Measurements from ENCODE around the gene GALNT2. TPM values are rescaled to one million over a fixed set of nuclear protein-coding genes. Genes with fewer than 3 reads are reported as not detected.

GALNT2 gene
- total and polyA plus RNA-seq, 2 donors (not counting 1 experiment from before 2014, with no cell fraction given) = 19.0 to 184 TPM

DNA sequence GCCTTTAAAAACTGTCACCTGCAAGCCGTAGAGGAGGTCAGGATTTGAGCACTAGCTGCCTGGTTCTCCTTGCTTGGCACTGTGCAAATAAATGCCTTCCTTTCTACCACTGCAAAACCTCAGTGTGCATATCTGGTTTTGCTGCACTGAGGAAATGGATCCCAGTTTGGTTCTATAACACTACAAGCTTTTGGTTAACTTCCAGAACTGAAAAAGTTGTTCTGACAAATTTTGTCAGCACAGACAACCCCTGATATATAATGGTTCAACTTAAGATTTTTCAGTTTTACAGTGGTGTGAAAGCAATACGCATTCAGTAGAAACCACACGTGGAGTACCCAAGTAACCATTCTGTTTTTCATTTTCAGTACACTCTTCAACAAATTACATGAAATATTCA lies 29.8 kb upstream of the GALNT2 start:
- POLR2A ChIA-PET = no interaction called here
- Mint-ChIP-seq H3K27ac (no peak overlapping the region), H3K4me1 (no peaks in the 10 kb centered on the region), H3K4me3 (no peak overlapping the region), H3K9me3 (ENCODE audit: insufficient read depth) (peaks cover 6% of the 10 kb centered on the region), H3K27me3 (peaks cover under 1% of the 10 kb centered on the region)
- Histone ChIP-seq H3K9me3 (ENCODE audit: control extremely low read depth in 1 of 3, control insufficient read depth in 2 of 3, insufficient read depth in 1 of 3, low read length in 2 of 3) (peaks cover 0 to 12% (median 5%) of the 10 kb centered on the region in 3 donors), H3K27ac (ENCODE audit: low read length in 2 of 2) (no peak overlapping the region), H3K27me3 (replicated peaks in 1 of 4; ENCODE audit: control extremely low read depth in 1 of 4, control insufficient read depth in 3 of 4, insufficient read depth in 4 of 4, low read length in 3 of 4) (no peaks in the 10 kb centered on the region), H3K36me3 (replicated peaks in 1 of 2; ENCODE audit: control extremely low read depth in 1 of 2, control insufficient read depth in 1 of 2, extremely low read depth in 1 of 2, insufficient read depth in 2 of 2, low read length in 1 of 2) (no peaks in the 10 kb centered on the region), H3K4me2 (replicated peaks; ENCODE audit: low read depth, low read length, poor library complexity, severe bottlenecking) (no peak overlapping the region), H3K4me3 (ENCODE audit: control extremely low read depth in 1 of 5, extremely low read depth in 1 of 5, insufficient read depth in 1 of 5, low read depth in 2 of 5, low read length in 4 of 5) (no peak overlapping the region), H3K9ac (ENCODE audit: low read length) (no peak overlapping the region), H4K20me1 (ENCODE audit: control insufficient read depth, insufficient read depth, low read length, poor library complexity, severe bottlenecking) (no peaks in the 10 kb centered on the region), H2AFZ (ENCODE audit: insufficient read depth, low read depth, low read length, poor library complexity, severe bottlenecking) (no peak overlapping the region), H3K79me2 (ENCODE audit: control insufficient read depth, insufficient read depth, low read length) (no peaks in the 10 kb centered on the region), H3K4me1 (ENCODE audit: control insufficient read depth in 2 of 2, insufficient read depth in 2 of 2, low read length in 2 of 2) (no peaks in the 10 kb centered on the region)
- DNase-seq (no peak), ATAC-seq (ENCODE audit: low read depth) (no peak)
- TF ChIP-seq, protein P1, sequence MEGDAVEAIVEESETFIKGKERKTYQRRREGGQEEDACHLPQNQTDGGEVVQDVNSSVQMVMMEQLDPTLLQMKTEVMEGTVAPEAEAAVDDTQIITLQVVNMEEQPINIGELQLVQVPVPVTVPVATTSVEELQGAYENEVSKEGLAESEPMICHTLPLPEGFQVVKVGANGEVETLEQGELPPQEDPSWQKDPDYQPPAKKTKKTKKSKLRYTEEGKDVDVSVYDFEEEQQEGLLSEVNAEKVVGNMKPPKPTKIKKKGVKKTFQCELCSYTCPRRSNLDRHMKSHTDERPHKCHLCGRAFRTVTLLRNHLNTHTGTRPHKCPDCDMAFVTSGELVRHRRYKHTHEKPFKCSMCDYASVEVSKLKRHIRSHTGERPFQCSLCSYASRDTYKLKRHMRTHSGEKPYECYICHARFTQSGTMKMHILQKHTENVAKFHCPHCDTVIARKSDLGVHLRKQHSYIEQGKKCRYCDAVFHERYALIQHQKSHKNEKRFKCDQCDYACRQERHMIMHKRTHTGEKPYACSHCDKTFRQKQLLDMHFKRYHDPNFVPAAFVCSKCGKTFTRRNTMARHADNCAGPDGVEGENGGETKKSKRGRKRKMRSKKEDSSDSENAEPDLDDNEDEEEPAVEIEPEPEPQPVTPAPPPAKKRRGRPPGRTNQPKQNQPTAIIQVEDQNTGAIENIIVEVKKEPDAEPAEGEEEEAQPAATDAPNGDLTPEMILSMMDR (IDR thresholded peaks at IDR 0.05) = no peak
- no peak for TF ChIP-seq EZH2 (IDR thresholded peaks at IDR 0.05; ENCODE audit: borderline replicate concordance, insufficient read depth, low read depth, low read length, poor library complexity, severe bottlenecking)
- WGBS (ENCODE audit: insufficient coverage) = 50% methylated on average over 1 of the region's 3 CpGs
- CTCF ChIA-PET = no interaction called here
- intact Hi-C loops (cut with micrococcal nuclease) = no loop called here

DNA sequence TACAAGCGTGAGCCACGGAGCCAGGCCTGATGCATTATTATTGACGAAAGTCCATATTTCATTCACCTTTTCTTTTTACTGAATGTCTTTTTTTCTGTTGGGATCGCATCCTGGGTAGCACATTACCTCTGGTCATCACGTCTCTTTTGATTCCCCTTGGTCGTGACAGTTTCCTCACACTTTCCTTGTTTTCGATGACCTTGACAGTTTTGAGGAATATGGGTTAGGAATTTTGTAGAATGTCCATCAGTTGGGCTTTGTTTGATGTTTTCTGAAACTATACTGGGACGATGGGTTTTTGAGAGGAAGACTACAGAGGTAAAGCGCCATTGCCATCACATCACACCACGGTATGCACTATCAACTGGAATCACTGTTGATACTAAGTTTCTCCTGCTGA lies 26.6 kb upstream of the GALNT2 start:
- CTCF ChIA-PET = no interaction called here
- Mint-ChIP-seq H3K4me3 (no peak overlapping the region), H3K27ac (no peak overlapping the region), H3K4me1 (no peaks in the 10 kb centered on the region), H3K9me3 (ENCODE audit: insufficient read depth) (peaks cover 6% of the 10 kb centered on the region), H3K27me3 (peaks cover 24% of the 10 kb centered on the region)
- H3K36me3 ChIP-seq (replicated peaks in 1 of 2; ENCODE audit: control extremely low read depth in 1 of 2, control insufficient read depth in 1 of 2, extremely low read depth in 1 of 2, insufficient read depth in 2 of 2, low read length in 1 of 2) = no peaks in the 10 kb centered on the region
- peaks cover 0 to 7% (median 3%) of the 10 kb centered on the region in 4 experiments for H3K27me3 ChIP-seq (replicated peaks in 1 of 4; ENCODE audit: control extremely low read depth in 1 of 4, control insufficient read depth in 3 of 4, insufficient read depth in 4 of 4, low read length in 3 of 4)
- no peak for DNase-seq
- H3K79me2 ChIP-seq (ENCODE audit: control insufficient read depth, insufficient read depth, low read length) = no peaks in the 10 kb centered on the region
- no peak overlapping the region for H3K9ac ChIP-seq (ENCODE audit: low read length)
- no peak overlapping the region for H3K4me2 ChIP-seq (replicated peaks; ENCODE audit: low read depth, low read length, poor library complexity, severe bottlenecking)
- ATAC-seq (ENCODE audit: low read depth) = no peak
- H3K27ac ChIP-seq (ENCODE audit: low read length in 2 of 2) = no peak overlapping the region
- intact Hi-C loops (cut with micrococcal nuclease) = loop anchor here (10.0 kb wide), 1 partner anchor 46 kb away; no protein-coding TSS in a partner anchor
- POLR2A ChIA-PET = no interaction called here
- no peak overlapping the region for H2AFZ ChIP-seq (ENCODE audit: insufficient read depth, low read depth, low read length, poor library complexity, severe bottlenecking)
- peaks cover 0 to 9% (median 0%) of the 10 kb centered on the region in 3 donors for H3K9me3 ChIP-seq (ENCODE audit: control extremely low read depth in 1 of 3, control insufficient read depth in 2 of 3, insufficient read depth in 1 of 3, low read length in 2 of 3)
- 98% methylated on average over 5 of the region's 10 CpGs for WGBS (ENCODE audit: insufficient coverage)
- H3K4me1 ChIP-seq (ENCODE audit: control insufficient read depth in 2 of 2, insufficient read depth in 2 of 2, low read length in 2 of 2) = no peaks in the 10 kb centered on the region
- no peak overlapping the region for H3K4me3 ChIP-seq (ENCODE audit: control extremely low read depth in 1 of 5, extremely low read depth in 1 of 5, insufficient read depth in 1 of 5, low read depth in 2 of 5, low read length in 4 of 5)
- TF ChIP-seq, protein P1 (IDR thresholded peaks at IDR 0.05) = no peak
- no peak for TF ChIP-seq EZH2 (IDR thresholded peaks at IDR 0.05; ENCODE audit: borderline replicate concordance, insufficient read depth, low read depth, low read length, poor library complexity, severe bottlenecking)
- H4K20me1 ChIP-seq (ENCODE audit: control insufficient read depth, insufficient read depth, low read length, poor library complexity, severe bottlenecking) = no peaks in the 10 kb centered on the region
